ENCODE measurements around the gene IL18R1.

IL18R1 gene

GRCh38 chr2:102434655-102435381 is 79.2 kb downstream of the IL18R1 start:
- TF ChIP-seq ZFX (IDR thresholded peaks at IDR 0.05) = no peak
- no peak for TF ChIP-seq CTCF (conservative IDR thresholded peaks at IDR 0.05)
- H3K27ac ChIP-seq = no peak overlapping the region

- no peak overlapping the region for H3K27ac ChIP-seq
Observed at GRCh38 chr2:102435741-102436140, 80.1 kb downstream of the IL18R1 start.

GRCh38 chr2:102436323-102436722 is 80.7 kb downstream of the IL18R1 start:
- no peak for TF ChIP-seq CTCF (conservative IDR thresholded peaks at IDR 0.05)
- no peak for TF ChIP-seq ZFX (IDR thresholded peaks at IDR 0.05)
- H3K27ac ChIP-seq = no peak overlapping the region

More at GRCh38 chr2:102435741-102436140, 80.1 kb downstream of the IL18R1 start:
- TF ChIP-seq CTCF (conservative IDR thresholded peaks at IDR 0.05) (no peak), ZFX (IDR thresholded peaks at IDR 0.05) (no peak)

GRCh38 chr2:102437122-102437521 is 81.5 kb downstream of the IL18R1 start:
- TF ChIP-seq CTCF (conservative IDR thresholded peaks at IDR 0.05) (no peak), ZFX (IDR thresholded peaks at IDR 0.05) (no peak)
- no peak overlapping the region for H3K27ac ChIP-seq

GRCh38 chr2:102438111-102438510 is 82.5 kb downstream of the IL18R1 start:
- no peak for TF ChIP-seq ZFX (IDR thresholded peaks at IDR 0.05)
- no peak for TF ChIP-seq CTCF (conservative IDR thresholded peaks at IDR 0.05)
- H3K27ac ChIP-seq = no peak overlapping the region

GRCh38 chr2:102438578-102438977 is 83.0 kb downstream of the IL18R1 start:
- TF ChIP-seq CTCF (conservative IDR thresholded peaks at IDR 0.05) (no peak), ZFX (IDR thresholded peaks at IDR 0.05) (no peak)

GRCh38 chr2:102439065-102439695 is 83.6 kb downstream of the IL18R1 start:
- H3K27ac ChIP-seq = no peak overlapping the region
- no peak for TF ChIP-seq CTCF (conservative IDR thresholded peaks at IDR 0.05)
- no peak for TF ChIP-seq ZFX (IDR thresholded peaks at IDR 0.05)

More at GRCh38 chr2:102438578-102438977, 83.0 kb downstream of the IL18R1 start:
- H3K27ac ChIP-seq = no peak overlapping the region
